ENCODE measurements around the gene CCNA1. TPM values are rescaled to one million over a fixed set of nuclear protein-coding genes. Genes with fewer than 3 reads are reported as not detected.

The CCNA1 gene
- polyA plus RNA-seq, 1 donor (not counting 4 experiments of a cell fraction or from before 2014, with no cell fraction given), result 0.80 TPM

GRCh38 chr13:36395280-36395679, 37.0 kb upstream of the CCNA1 start:
- no peak for TF ChIP-seq EZH2 (IDR thresholded peaks at IDR 0.05; ENCODE audit: low read length)
- TF ChIP-seq CTCF (optimal IDR thresholded peaks at IDR 0.05 in 1 of 3, IDR thresholded peaks at IDR 0.05 in 1 of 3, conservative IDR thresholded peaks at IDR 0.05 in 1 of 3; ENCODE audit: extremely low read depth in 1 of 3, insufficient read depth in 2 of 3, low read length in 3 of 3), result peak in 2 of 3 experiments; percentile 27 to 55
- Histone ChIP-seq H3K9me1 (ENCODE audit: control insufficient read depth, extremely low read depth, insufficient read depth, low read length) (no peaks in the 10 kb centered on the region), H3K4me3 (ENCODE audit: control insufficient read depth in 2 of 3, extremely low read depth in 1 of 3, insufficient read depth in 2 of 3, low read depth in 1 of 3, low read length in 3 of 3) (no peak overlapping the region), H2AFZ (ENCODE audit: control insufficient read depth, low read length) (no peak overlapping the region), H3K27me3 (ENCODE audit: control insufficient read depth, extremely low read depth, insufficient read depth, low read length) (no peaks in the 10 kb centered on the region), H3K4me1 (ENCODE audit: control insufficient read depth, extremely low read depth, insufficient read depth, low read length) (no peaks in the 10 kb centered on the region), H3K9ac (ENCODE audit: control insufficient read depth, extremely low read depth, insufficient read depth, low read length) (no peak overlapping the region), H3K4me2 (ENCODE audit: control insufficient read depth, extremely low read depth, insufficient read depth, low read depth, low read length) (no peak overlapping the region), H3K36me3 (ENCODE audit: control insufficient read depth in 2 of 2, extremely low read depth in 1 of 2, insufficient read depth in 2 of 2, low read length in 2 of 2) (no peaks in the 10 kb centered on the region), H3K79me2 (ENCODE audit: control insufficient read depth, insufficient read depth, low read length) (no peaks in the 10 kb centered on the region), H3K27ac (ENCODE audit: control insufficient read depth, insufficient read depth, low read length) (no peak overlapping the region), H3K9me3 (ENCODE audit: control insufficient read depth, low read depth, low read length) (no peaks in the 10 kb centered on the region), H4K20me1 (ENCODE audit: control insufficient read depth, extremely low read depth, insufficient read depth, low read length) (no peaks in the 10 kb centered on the region)
- no peak for FAIRE-seq
- DNase-seq (ENCODE audit: low read depth, low spot score), result no peak
- dilution Hi-C loops (cut with MboI; ENCODE audit: extremely low pct_ligation_motif_present, low sequenced_read_pairs), result loop anchor here (5.0 kb wide), 1 partner anchor 48 kb away; the partner anchor contains the start of gene SPART

GRCh38 chr13:36405151-36405550, 27.1 kb upstream of the CCNA1 start:
- Histone ChIP-seq H3K4me3 (ENCODE audit: control insufficient read depth in 2 of 3, extremely low read depth in 1 of 3, insufficient read depth in 2 of 3, low read depth in 1 of 3, low read length in 3 of 3) (no peak overlapping the region), H3K9me3 (ENCODE audit: control insufficient read depth, low read depth, low read length) (no peaks in the 10 kb centered on the region), H3K27ac (ENCODE audit: control insufficient read depth, insufficient read depth, low read length) (no peak overlapping the region), H3K4me1 (ENCODE audit: control insufficient read depth, extremely low read depth, insufficient read depth, low read length) (no peaks in the 10 kb centered on the region), H3K9me1 (ENCODE audit: control insufficient read depth, extremely low read depth, insufficient read depth, low read length) (no peaks in the 10 kb centered on the region), H3K79me2 (ENCODE audit: control insufficient read depth, insufficient read depth, low read length) (no peaks in the 10 kb centered on the region), H2AFZ (ENCODE audit: control insufficient read depth, low read length) (no peak overlapping the region), H3K36me3 (ENCODE audit: control insufficient read depth in 2 of 2, extremely low read depth in 1 of 2, insufficient read depth in 2 of 2, low read length in 2 of 2) (no peaks in the 10 kb centered on the region), H3K9ac (ENCODE audit: control insufficient read depth, extremely low read depth, insufficient read depth, low read length) (no peak overlapping the region), H3K27me3 (ENCODE audit: control insufficient read depth, extremely low read depth, insufficient read depth, low read length) (no peaks in the 10 kb centered on the region), H4K20me1 (ENCODE audit: control insufficient read depth, extremely low read depth, insufficient read depth, low read length) (no peaks in the 10 kb centered on the region), H3K4me2 (ENCODE audit: control insufficient read depth, extremely low read depth, insufficient read depth, low read depth, low read length) (no peak overlapping the region)
- no peak for DNase-seq (ENCODE audit: low read depth, low spot score)
- dilution Hi-C loops (cut with MboI; ENCODE audit: extremely low pct_ligation_motif_present, low sequenced_read_pairs), result no loop called here
- TF ChIP-seq EZH2 (IDR thresholded peaks at IDR 0.05; ENCODE audit: low read length), result no peak
- no peak for TF ChIP-seq CTCF (optimal IDR thresholded peaks at IDR 0.05 in 1 of 3, IDR thresholded peaks at IDR 0.05 in 1 of 3, conservative IDR thresholded peaks at IDR 0.05 in 1 of 3; ENCODE audit: extremely low read depth in 1 of 3, insufficient read depth in 2 of 3, low read length in 3 of 3)
- FAIRE-seq, result no peak

Measured in keratinocyte (primary cell).